GM12873 (cell line): ENCODE results near the gene BRSK2.

Experiments
- TF ChIP-seq, protein P1 (sequence below): IDR thresholded peaks from 2 replicates; pipeline ENCODE4 v1.5.1; 2012; ENCODE audit warnings: low read depth, mild to moderate bottlenecking, moderate library complexity, low read length, control low read depth; ENCODE audit not compliant: insufficient read depth; ENCODE audit errors: missing control alignments

BRSK2 gene

DNA sequence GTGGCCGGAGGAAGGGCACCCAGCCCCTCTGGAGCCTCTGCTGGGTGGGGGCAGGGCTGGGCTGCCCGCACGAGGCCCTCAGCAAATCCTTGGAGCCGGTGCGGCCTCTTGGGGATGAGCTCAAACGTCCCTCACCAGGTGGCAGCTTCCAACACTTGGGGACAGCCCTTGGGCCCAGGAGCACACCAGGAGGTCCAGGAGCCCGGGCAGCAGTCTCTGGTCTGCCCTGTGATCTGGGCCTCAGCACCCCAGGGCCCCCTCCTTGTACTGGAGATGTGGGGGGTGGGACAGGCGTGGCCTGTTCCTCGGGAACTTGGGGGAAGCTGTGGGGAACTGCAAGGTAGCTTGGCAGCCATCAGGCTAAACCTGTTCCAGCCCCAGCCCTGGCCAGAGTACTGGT, 56.9 kb downstream of the BRSK2 start:
- TF ChIP-seq, protein P1, sequence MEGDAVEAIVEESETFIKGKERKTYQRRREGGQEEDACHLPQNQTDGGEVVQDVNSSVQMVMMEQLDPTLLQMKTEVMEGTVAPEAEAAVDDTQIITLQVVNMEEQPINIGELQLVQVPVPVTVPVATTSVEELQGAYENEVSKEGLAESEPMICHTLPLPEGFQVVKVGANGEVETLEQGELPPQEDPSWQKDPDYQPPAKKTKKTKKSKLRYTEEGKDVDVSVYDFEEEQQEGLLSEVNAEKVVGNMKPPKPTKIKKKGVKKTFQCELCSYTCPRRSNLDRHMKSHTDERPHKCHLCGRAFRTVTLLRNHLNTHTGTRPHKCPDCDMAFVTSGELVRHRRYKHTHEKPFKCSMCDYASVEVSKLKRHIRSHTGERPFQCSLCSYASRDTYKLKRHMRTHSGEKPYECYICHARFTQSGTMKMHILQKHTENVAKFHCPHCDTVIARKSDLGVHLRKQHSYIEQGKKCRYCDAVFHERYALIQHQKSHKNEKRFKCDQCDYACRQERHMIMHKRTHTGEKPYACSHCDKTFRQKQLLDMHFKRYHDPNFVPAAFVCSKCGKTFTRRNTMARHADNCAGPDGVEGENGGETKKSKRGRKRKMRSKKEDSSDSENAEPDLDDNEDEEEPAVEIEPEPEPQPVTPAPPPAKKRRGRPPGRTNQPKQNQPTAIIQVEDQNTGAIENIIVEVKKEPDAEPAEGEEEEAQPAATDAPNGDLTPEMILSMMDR, result no peak

GRCh38 chr11:1447845-1448825, 58.4 kb downstream of the BRSK2 start:
- TF ChIP-seq, protein P1, result no peak

- TF ChIP-seq, protein P1, result no peak
Observed at GRCh38 chr11:1448882-1449281, 59.1 kb downstream of the BRSK2 start.

DNA sequence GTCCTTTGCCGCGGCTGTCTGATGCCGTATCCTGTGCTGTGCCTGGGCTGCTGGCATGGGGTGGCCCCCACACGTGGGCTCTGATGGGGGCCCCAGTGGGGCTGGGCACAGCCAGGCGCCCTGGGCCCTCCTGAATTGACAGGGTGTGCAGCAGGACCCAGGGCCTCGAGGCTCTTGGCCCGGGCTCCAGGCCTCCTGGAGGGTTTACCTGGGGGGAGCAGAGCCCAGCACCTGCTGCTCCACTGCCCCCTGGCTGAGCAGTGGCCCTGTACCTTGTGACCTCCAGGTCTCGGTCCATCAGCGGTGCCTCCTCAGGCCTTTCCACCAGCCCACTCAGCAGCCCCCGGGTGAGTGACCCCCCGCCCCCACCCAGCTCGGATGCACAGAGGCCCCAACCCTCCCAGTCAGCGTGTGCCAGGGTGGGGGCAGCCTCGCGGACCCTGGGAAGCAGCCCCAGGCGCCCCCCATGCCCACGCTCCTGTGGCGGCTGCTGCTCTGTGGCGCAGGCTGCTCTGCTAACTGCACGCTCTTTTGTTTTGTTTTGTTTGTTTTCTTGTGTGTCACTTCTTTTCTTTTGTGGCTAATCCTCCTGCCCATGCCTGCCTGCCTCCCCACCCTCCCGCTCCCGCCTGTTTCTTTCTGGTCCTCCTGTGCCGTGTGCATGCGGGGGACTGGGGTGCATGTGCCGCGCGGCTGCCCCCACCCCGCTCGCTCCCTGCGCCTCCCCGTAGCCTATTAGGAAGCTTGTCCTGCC, 59.9 kb downstream of the BRSK2 start:
- TF ChIP-seq, protein P1, result no peak

- TF ChIP-seq, protein P1, result no peak
Observed at GRCh38 chr11:1450344-1450875, 60.7 kb downstream of the BRSK2 start.

DNA sequence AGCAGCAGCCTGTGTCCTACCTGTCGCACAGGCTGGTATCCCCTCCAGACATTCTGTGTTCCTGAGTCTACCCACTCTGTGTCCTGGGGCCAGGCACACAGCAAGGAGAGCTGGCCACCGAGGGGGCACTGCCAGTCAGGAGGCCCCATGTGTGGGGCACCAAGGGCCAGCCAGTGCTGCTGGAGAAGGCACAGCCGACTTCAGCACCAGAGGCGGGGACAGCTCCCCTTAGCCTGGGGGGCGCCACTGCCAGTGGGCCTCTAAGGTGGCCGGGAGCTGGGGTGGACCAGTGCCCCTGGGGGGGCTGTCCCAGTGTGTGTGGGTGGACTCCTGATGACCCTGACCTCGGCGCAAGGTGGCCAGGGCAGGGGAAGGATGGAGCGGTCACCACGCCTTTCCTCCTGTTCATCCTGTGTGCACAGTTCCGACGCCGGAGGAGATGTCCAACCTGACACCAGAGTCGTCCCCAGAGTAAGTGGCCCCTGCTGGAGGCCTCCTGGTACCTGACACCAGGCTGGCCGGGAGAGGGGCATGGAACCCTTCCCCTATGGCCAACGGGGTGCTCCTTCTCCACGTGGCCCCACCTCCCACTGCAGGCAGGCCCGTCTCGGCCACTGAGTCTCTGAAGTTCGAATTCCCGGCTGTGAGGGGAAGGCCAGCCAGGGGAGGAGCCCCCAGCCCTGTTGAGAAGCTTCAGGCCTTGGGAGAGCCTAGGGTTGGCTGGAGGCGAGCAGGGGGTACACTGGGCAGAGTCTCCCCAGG, 61.4 kb downstream of the BRSK2 start:
- TF ChIP-seq, protein P1, result no peak
